Smooth muscle cell (in vitro differentiated cells): ENCODE results near the gene RETREG3. TPM values are rescaled to one million over a fixed set of nuclear protein-coding genes. Genes with fewer than 3 reads are reported as not detected.

Experiments used
- DNase-seq: peaks from one replicate; lab custom pipeline; 2025; ENCODE audit not compliant: unreplicated experiment; lab: John Stamatoyannopoulos, UW
- H2AFZ ChIP-seq: fragments of 200-600 bp; sonication (generic); 2 replicates; pipeline ENCODE4 v1.6.0; 2016; ENCODE audit warnings: antibody characterized with exemption, low read depth, mild to moderate bottlenecking
- H3F3A ChIP-seq: fragments of 200-600 bp; sonication (generic); 2 replicates; pipeline ENCODE4 v1.6.0; 2017; ENCODE audit warnings: antibody characterized with exemption, low read depth
- H3K27ac ChIP-seq: fragments of 200-600 bp; sonication (generic); 2 replicates; pipeline ENCODE4 v1.5.1; 2016; ENCODE audit warnings: low read depth, mild to moderate bottlenecking
- H3K27me3 ChIP-seq: fragments of 200-600 bp; sonication (generic); 2 replicates; pipeline ENCODE4 v1.6.1; 2016; ENCODE audit warnings: low read depth, mild to moderate bottlenecking
- H3K36me3 ChIP-seq: fragments of 200-600 bp; sonication (generic); 2 replicates; pipeline ENCODE4 v1.5.1; 2016; ENCODE audit warnings: low read depth
- H3K4me1 ChIP-seq: fragments of 200-600 bp; sonication (generic); 2 replicates; pipeline ENCODE4 v1.5.1; 2016; ENCODE audit warnings: low read depth
- H3K4me2 ChIP-seq: fragments of 200-600 bp; sonication (generic); 2 replicates; pipeline ENCODE4 v1.6.0; 2016; ENCODE audit warnings: mild to moderate bottlenecking
- H3K4me3 ChIP-seq: fragments of 200-600 bp; sonication (generic); 2 replicates; pipeline ENCODE4 v1.5.1; 2016; ENCODE audit warnings: mild to moderate bottlenecking
- H3K79me2 ChIP-seq: fragments of 200-600 bp; sonication (generic); 2 replicates; pipeline ENCODE4 v1.6.0; 2016; ENCODE audit warnings: low read depth, mild to moderate bottlenecking
- H3K9ac ChIP-seq: fragments of 200-600 bp; sonication (generic); 2 replicates; pipeline ENCODE4 v1.6.0; 2016; ENCODE audit warnings: low read depth
- H3K9me3 ChIP-seq: fragments of 200-600 bp; sonication (generic); replicated peaks from 2 replicates; pipeline ENCODE4 v1.5.1; 2016; ENCODE audit warnings: low read depth
- H4K20me1 ChIP-seq: fragments of 200-600 bp; sonication (generic); 2 replicates; pipeline ENCODE4 v1.6.0; 2016; ENCODE audit warnings: low read depth
- CTCF ChIP-seq: fragments of 200-600 bp; sonication (generic); IDR thresholded peaks from 2 replicates; pipeline ENCODE4 v1.5.1; 2017; ENCODE audit warnings: borderline replicate concordance, mild to moderate bottlenecking, antibody characterized with exemption; ENCODE audit not compliant: insufficient read depth, poor library complexity, severe bottlenecking
- WGBS: methylation state at CpG from one replicate; pipeline ENCODE4 v1.1.7; 2016; ENCODE audit warnings: low lambda C conversion rate; 5-methylcytosine and 5-hydroxymethylcytosine counted together
- polyA plus RNA-seq: library from polyadenylated mRNA; unstranded; fragments of >200 nt; fragmentation: Nextera tagmentation; extraction: Ambion mirVana; gene quantifications from 2 replicates; pipeline ENCODE4 v1.2.1, GENCODE V29; 2016
- total RNA-seq: library from RNA; depleted of rRNA; stranded (reverse); fragments of >200 nt; gene quantifications from 2 replicates; pipeline ENCODE4 v1.2.3, GENCODE V29; 2014

RETREG3 gene
- total and polyA plus RNA-seq, 2 experiments from 2014 or later: 32.6 to 40.4 TPM

GRCh38 chr17:42536372-42537155 lies 72.6 kb downstream of the RETREG3 start:
- peaks cover 5% of the 10 kb centered on the region for H3K79me2 ChIP-seq
- H3K4me3 ChIP-seq: peak overlapping the region; percentile 65
- no peaks in the 10 kb centered on the region for H3K36me3 ChIP-seq
- H2AFZ ChIP-seq: no peak overlapping the region
- peak; percentile 72 for DNase-seq
- H3F3A ChIP-seq: peaks cover 2% of the 10 kb centered on the region
- 3% methylated on average over 53 of the region's 65 CpGs for WGBS
- no peak overlapping the region for H3K27ac ChIP-seq
- H3K9ac ChIP-seq: peak overlapping the region; percentile 26
- TF ChIP-seq CTCF: no peak
- no peaks in the 10 kb centered on the region for H4K20me1 ChIP-seq
- H3K9me3 ChIP-seq: no peaks in the 10 kb centered on the region
- H3K4me1 ChIP-seq: no peaks in the 10 kb centered on the region
- no peaks in the 10 kb centered on the region for H3K27me3 ChIP-seq
- peak overlapping the region; percentile 85 for H3K4me2 ChIP-seq

DNA sequence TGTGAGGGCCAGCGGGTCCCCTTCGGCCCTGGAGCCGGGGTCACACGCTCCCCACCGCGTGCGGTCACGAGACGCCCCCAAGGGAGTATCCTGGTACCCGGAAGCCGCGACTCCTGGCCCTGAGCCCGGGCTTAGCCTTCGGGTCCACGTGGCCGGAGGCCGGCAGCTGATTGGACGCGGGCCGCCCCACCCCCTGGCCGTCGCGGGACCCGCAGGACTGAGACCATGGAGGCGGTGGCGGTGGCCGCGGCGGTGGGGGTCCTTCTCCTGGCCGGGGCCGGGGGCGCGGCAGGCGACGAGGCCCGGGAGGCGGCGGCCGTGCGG lies 73.2 kb downstream of the RETREG3 start, which contains the start of gene NAGLU:
Gene NAGLU, plus strand, starts transcription at position 194 of the 324 bp plus-strand sequence. Its CDS starts 32 bp downstream, at position 226.
- TF ChIP-seq CTCF: no peak
- H4K20me1 ChIP-seq: no peaks in the 10 kb centered on the region
- H3K4me3 ChIP-seq: peak within 1 kb of the TSS; percentile 65
- DNase-seq: peak; percentile 73
- no peaks in the 10 kb centered on the region for H3K9me3 ChIP-seq
- peak within 1 kb of the TSS; percentile 36 for H3K27ac ChIP-seq
- no peaks in the 10 kb centered on the region for H3K27me3 ChIP-seq
- WGBS: 2% methylated on average over 22 of the region's 40 CpGs
- H3K9ac ChIP-seq: peak within 1 kb of the TSS; percentile 26
- H3K79me2 ChIP-seq: peaks cover 5% of the 10 kb centered on the region
- no peaks in the 10 kb centered on the region for H3K36me3 ChIP-seq
- peak within 1 kb of the TSS; percentile 85 for H3K4me2 ChIP-seq
- H2AFZ ChIP-seq: peak within 1 kb of the TSS; percentile 69
- no peaks in the 10 kb centered on the region for H3K4me1 ChIP-seq
- peaks cover 8% of the 10 kb centered on the region for H3F3A ChIP-seq

GRCh38 chr17:42535155-42536047 lies 73.8 kb downstream of the RETREG3 start:
- Histone ChIP-seq H3K4me1 (no peaks in the 10 kb centered on the region), H3K79me2 (peaks cover 5% of the 10 kb centered on the region), H3K9me3 (no peaks in the 10 kb centered on the region), H3K9ac (no peak overlapping the region), H2AFZ (peak overlapping the region; percentile 69), H3K27me3 (no peaks in the 10 kb centered on the region), H3F3A (peaks cover 12% of the 10 kb centered on the region), H3K27ac (peak overlapping the region; percentile 36), H3K4me3 (peak overlapping the region; percentile 65), H3K36me3 (no peaks in the 10 kb centered on the region), H3K4me2 (peak overlapping the region; percentile 85), H4K20me1 (no peaks in the 10 kb centered on the region)
- WGBS: 56% methylated on average over 26 of the region's 26 CpGs
- DNase-seq: no peak
- no peak for TF ChIP-seq CTCF
